ENCODE results near the gene B3GNT5. TPM values are rescaled to one million over a fixed set of nuclear protein-coding genes. Genes with fewer than 3 reads are reported as not detected.
A peak's percentile ranks its signal among the peaks of the same experiment; 100 is the strongest.

Gene B3GNT5
- total and polyA plus RNA-seq, 2 of the 8 experiments (the other 6 are each of a cell fraction or from before 2014, with no cell fraction given) = 2.4 to 9.7 TPM

GRCh38 chr3:183254487-183255347, 1.7 kb downstream of the B3GNT5 start:
- Histone ChIP-seq H3K4me2 (ENCODE audit: insufficient read depth in 1 of 2, low read depth in 2 of 2, low read length in 2 of 2) (peak overlapping the region; percentile 88 to 93), H3K9me3 (ENCODE audit: insufficient read depth in 2 of 2, low read depth in 1 of 2, low read length in 1 of 2) (no peaks in the 10 kb centered on the region), H3K23me2 (ENCODE audit: low read depth, low read length) (peaks cover 13% of the 10 kb centered on the region), H4K20me1 (replicated peaks in 1 of 2; ENCODE audit: control insufficient read depth in 1 of 2, insufficient read depth in 2 of 2, low read length in 2 of 2) (no peaks in the 10 kb centered on the region), H3K56ac (replicated peaks; ENCODE audit: insufficient read length, low read depth, low read length) (no peak overlapping the region), H2BK15ac (ENCODE audit: low read length) (no peak overlapping the region), H2BK5ac (ENCODE audit: low read depth, low read length) (no peak overlapping the region), H3K18ac (ENCODE audit: extremely low read depth, low read length) (no peak overlapping the region), H3K79me1 (ENCODE audit: low read depth, low read length) (no peaks in the 10 kb centered on the region), H3K9ac (replicated peaks in 1 of 4; ENCODE audit: extremely low read depth in 1 of 4, low read depth in 3 of 4, low read length in 3 of 4) (peak overlapping the region; percentile 65 to 87 (median 75)), H4K91ac (replicated peaks; ENCODE audit: insufficient read length, low read length) (no peak overlapping the region), H2AK5ac (ENCODE audit: low read depth, low read length) (no peak overlapping the region), H3K4ac (replicated peaks; ENCODE audit: insufficient read length, low read depth, low read length) (no peak overlapping the region), H3K14ac (ENCODE audit: insufficient read length) (no peak overlapping the region), H3K4me3 (ENCODE audit: extremely low read depth in 1 of 4, insufficient read depth in 2 of 4, low read depth in 3 of 4, low read length in 4 of 4) (peak overlapping the region; percentile 75 to 84 (median 80)), H3K36me3 (ENCODE audit: control insufficient read depth in 2 of 4, insufficient read depth in 4 of 4, low read length in 3 of 4) (0 out of 8 replicates have a peak, but pooled peaks cover 0 to 5% (median 0%) of the 10 kb centered on the region in 4 experiments), H3K79me2 (ENCODE audit: control insufficient read depth in 1 of 2, insufficient read depth in 2 of 2, low read length in 2 of 2) (peaks cover 0 to 7% of the 10 kb centered on the region in 2 experiments; a peak in 1 of 4 replicates), H2AFZ (ENCODE audit: low read length) (no peak overlapping the region), H3K27ac (ENCODE audit: low read depth, low read length) (peak overlapping the region; percentile 39), H4K5ac (ENCODE audit: insufficient read length, low read depth, low read length) (no peak overlapping the region), H3K27me3 (replicated peaks in 1 of 4; ENCODE audit: control insufficient read depth in 3 of 4, extremely low read depth in 1 of 4, insufficient read depth in 3 of 4, low read length in 3 of 4) (peaks cover 3 to 25% (median 17%) of the 10 kb centered on the region in 4 experiments), H3K23ac (ENCODE audit: insufficient read length) (no peak overlapping the region), H2BK12ac (ENCODE audit: low read depth, low read length) (peak overlapping the region; percentile 4), H2BK20ac (ENCODE audit: low read length) (no peak overlapping the region), H2BK120ac (replicated peaks; ENCODE audit: low read depth, low read length) (no peak overlapping the region), H3K4me1 (replicated peaks in 1 of 4; ENCODE audit: control insufficient read depth in 3 of 4, insufficient read depth in 4 of 4, low read length in 3 of 4) (peaks cover 0 to 10% (median 5%) of the 10 kb centered on the region in 4 experiments; a peak in 5 of 7 replicates), H4K8ac (ENCODE audit: extremely low read depth, insufficient read depth, low read length) (peak overlapping the region; percentile 89; the same call in 1 of the 2 replicates)
- no peak for DNase-seq (ENCODE audit: low read depth in 1 of 2, low spot score in 2 of 2)
- CTCF ChIA-PET (ENCODE audit: partially characterized antibody) = interaction anchor here (1.0 to 1.3 kb wide), 2 partner anchors 16 to 128 kb away, joined by 3 read pairs; no protein-coding TSS in a partner anchor
- no peak for FAIRE-seq
- POLR2A ChIA-PET (ENCODE audit: partially characterized antibody) = interaction anchor here (0.9 to 5.4 kb wide), 3 partner anchors 11 to 92 kb away, joined by 3 to 25 read pairs (median 3); partner anchors contain the start of gene LAMP3
- WGBS, 2 experiments (ENCODE audit: extremely low coverage in 1 of 2, insufficient coverage in 1 of 2, insufficient read length in 1 of 2, insufficient replicate concordance in 2 of 2, low coverage in 1 of 2, low lambda C conversion rate in 2 of 2, missing lambda C conversion rate in 1 of 2) = 9% methylated on average over 33 of the region's 49 CpGs; no CpG with 5 or more reads in 1 of the 2 experiments
- 0 out of 2 replicates have a peak, but pooled peaks have one; percentile 24 for TF ChIP-seq TBP (IDR thresholded peaks at IDR 0.05; ENCODE audit: low read depth, low read length)
- TF ChIP-seq SAP30 (IDR thresholded peaks at IDR 0.05; ENCODE audit: insufficient read depth, insufficient replicate concordance, low read length) = no peak
- TF ChIP-seq RBBP5 (IDR thresholded peaks at IDR 0.05; ENCODE audit: borderline replicate concordance, low read depth, low read length) = peak; percentile 15; the same call in 1 of the 2 replicates
- TF ChIP-seq EP300 (IDR thresholded peaks at IDR 0.05; ENCODE audit: borderline replicate concordance in 1 of 2, low read depth in 2 of 2, low read length in 2 of 2) = 0 out of 3 replicates have a peak, but pooled peaks of 1 of the 2 experiments have one; percentile 13
- TF ChIP-seq PHF8 (conservative IDR thresholded peaks at IDR 0.05; ENCODE audit: low read depth, low read length) = peak; percentile 31; the same call in 1 of the 2 replicates
- peak; percentile 70; the same call in 1 of the 2 replicates for TF ChIP-seq TAF1 (IDR thresholded peaks at IDR 0.05; ENCODE audit: low read depth, low read length)
- TF ChIP-seq SIN3A (conservative IDR thresholded peaks at IDR 0.05 in 1 of 2, IDR thresholded peaks at IDR 0.05 in 1 of 2; ENCODE audit: low read depth in 1 of 2, low read length in 2 of 2) = no peak
- TF ChIP-seq BACH1 (IDR thresholded peaks at IDR 0.05; ENCODE audit: low read length) = peak; percentile 10; the same call in 1 of the 2 replicates
- no peak for TF ChIP-seq SP1 (IDR thresholded peaks at IDR 0.05; ENCODE audit: low read depth, low read length)
- no peak for TF ChIP-seq CTBP2 (IDR thresholded peaks at IDR 0.05; ENCODE audit: borderline replicate concordance, insufficient read depth, insufficient read length, low read length)

All from H1 (cell line).